ENCODE measurements around the gene TNNT2. TPM values are rescaled to one million over a fixed set of nuclear protein-coding genes. Genes with fewer than 3 reads are reported as not detected.

The TNNT2 gene
- total RNA-seq = 0.68 and 1.3 TPM in 2 replicates

GRCh38 chr1:201377611-201378092 is at the start of gene TNNT2:
TSS of gene TNNT2 (minus strand) at chr1:201377680. CDS start at chr1:201373254, 4,426 bp downstream.

GRCh38 chr1:201399018-201399351 is 21.5 kb upstream of the TNNT2 start, which contains the start of gene LAD1:
TSS of gene LAD1 (minus strand) at chr1:201399324. CDS start at chr1:201399306, 18 bp downstream.

Other genes starting within 250 kb of the TNNT2 start
- gene TMEM9, start 223.2 kb downstream of the TNNT2 start, total RNA-seq = 54.7 and 67.4 TPM in 2 replicates
- gene IGFN1, start 186.9 kb downstream of the TNNT2 start, total RNA-seq = 0.68 TPM in 1 of 2 replicates, not detected in the other
- 241 and 397 TPM in 2 replicates for gene PKP1, start 94.2 kb downstream of the TNNT2 start, total RNA-seq
- gene LAD1, start 21.6 kb upstream of the TNNT2 start, total RNA-seq = 155 and 157 TPM in 2 replicates
- not detected in 2 replicates for gene TNNI1, start 44.0 kb upstream of the TNNT2 start, total RNA-seq
- 215 and 334 TPM in 2 replicates for gene PHLDA3, start 91.5 kb upstream of the TNNT2 start, total RNA-seq
- gene CSRP1, start 129.4 kb upstream of the TNNT2 start, total RNA-seq = 205 and 252 TPM in 2 replicates
- 2.4 and 9.1 TPM in 2 replicates for gene NAV1, start 161.4 kb upstream of the TNNT2 start, total RNA-seq

Measured in nasal cavity respiratory epithelium epithelial cell of viscerocranial mucosa (primary cell).